Pulmonary artery endothelial cell (primary cell): ENCODE measurements around the gene ZBTB7A. TPM values are rescaled to one million over a fixed set of nuclear protein-coding genes. Genes with fewer than 3 reads are reported as not detected.

Source experiments
- total RNA-seq: library from RNA; depleted of rRNA; stranded (reverse); fragments of >200 nt; gene quantifications from 2 replicates; pipeline ENCODE4 v1.2.3, GENCODE V29; 2014

Gene ZBTB7A
- total RNA-seq, 1 donor from 2014 or later = 12.5 TPM

Other genes with a start within 250 kb of the ZBTB7A start
- not detected in 2 replicates for gene ZFR2, start 197.9 kb downstream of the ZBTB7A start, total RNA-seq
- not detected in 2 replicates for gene ATCAY, start 186.2 kb downstream of the ZBTB7A start, total RNA-seq
- gene NMRK2, start 133.8 kb downstream of the ZBTB7A start, total RNA-seq = not detected in 2 replicates
- 165 and 166 TPM in 2 replicates for gene DAPK3, start 95.8 kb downstream of the ZBTB7A start, total RNA-seq
- gene EEF2, start 81.4 kb downstream of the ZBTB7A start, total RNA-seq = 2,342 and 4,009 TPM in 2 replicates
- gene PIAS4, start 59.2 kb downstream of the ZBTB7A start, total RNA-seq = 26.5 and 49.2 TPM in 2 replicates
- gene MAP2K2, start 57.2 kb upstream of the ZBTB7A start, total RNA-seq = 191 and 203 TPM in 2 replicates
- not detected in 2 replicates for gene CREB3L3, start 86.7 kb upstream of the ZBTB7A start, total RNA-seq
- gene SIRT6, start 115.7 kb upstream of the ZBTB7A start, total RNA-seq = 11.4 and 14.2 TPM in 2 replicates
- 0.07 and 0.28 TPM in 2 replicates for gene ANKRD24, start 115.8 kb upstream of the ZBTB7A start, total RNA-seq
- gene EBI3, start 162.6 kb upstream of the ZBTB7A start, total RNA-seq = 0.28 and 0.40 TPM in 2 replicates
- 20.4 and 20.8 TPM in 2 replicates for gene YJU2, start 180.2 kb upstream of the ZBTB7A start, total RNA-seq
- gene SHD, start 212.4 kb upstream of the ZBTB7A start, total RNA-seq = not detected in 2 replicates
- gene TMIGD2, start 235.5 kb upstream of the ZBTB7A start, total RNA-seq = not detected in 2 replicates
- gene FSD1, start 237.7 kb upstream of the ZBTB7A start, total RNA-seq = 23.6 and 27.8 TPM in 2 replicates